Fibroblast of pulmonary artery (primary cell): ENCODE results near the gene EIF4G3.

Source experiments
- DNase-seq: peaks from one replicate; pipeline ENCODE4 v3.0.0-alpha.2; 2010; ENCODE audit warnings: low read depth
- H3K4me3 ChIP-seq: replicated peaks from 2 replicates; pipeline ENCODE4 v1.5.1; 2011; ENCODE audit warnings: low read depth, mild to moderate bottlenecking, control low read depth, low read length, moderate library complexity
- TF ChIP-seq, protein P1 (sequence below): IDR thresholded peaks from 2 replicates; pipeline ENCODE4 v1.5.1; 2011; ENCODE audit warnings: mild to moderate bottlenecking, control low read depth, low read length, inconsistent platforms; ENCODE audit errors: missing control alignments

Gene EIF4G3

DNA sequence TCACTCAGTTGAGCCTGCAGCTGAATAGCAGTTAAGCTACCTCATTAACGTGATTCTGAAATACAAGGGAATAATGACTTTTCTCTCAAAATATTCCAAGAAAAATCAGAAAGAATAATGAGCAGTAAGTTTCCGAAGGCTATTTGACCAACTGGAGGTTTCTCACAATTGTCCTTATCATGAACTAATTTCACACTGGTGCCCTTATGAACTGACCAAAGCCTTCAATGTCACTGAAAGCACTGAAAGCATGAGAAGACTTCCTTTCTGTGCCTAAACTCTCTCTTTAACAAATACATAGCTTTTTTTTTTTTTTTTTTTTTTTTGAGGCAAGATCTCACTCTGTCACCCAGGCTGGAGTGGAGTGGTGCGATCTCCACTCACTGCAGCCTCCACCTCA is 18.8 kb downstream of the EIF4G3 start:
- no peak for DNase-seq
- H3K4me3 ChIP-seq = no peak overlapping the region

DNA sequence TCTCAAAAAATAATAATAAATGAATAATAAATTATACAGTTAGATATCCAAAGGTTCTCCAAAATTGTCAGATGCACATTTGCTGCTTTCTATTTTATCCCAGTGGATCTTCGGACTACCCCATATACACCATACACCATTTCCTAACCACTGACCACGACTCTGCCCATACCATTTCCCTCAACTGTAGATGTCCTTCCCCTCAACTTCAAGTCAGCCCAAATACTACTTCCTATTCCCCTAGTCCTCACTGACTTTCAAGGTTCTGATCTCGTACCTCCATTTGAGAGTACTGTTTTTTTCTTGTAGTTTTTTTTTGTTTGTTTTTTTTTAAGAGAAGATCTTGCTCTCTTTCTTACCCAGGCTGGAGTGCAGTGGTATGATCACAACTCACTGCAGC is 19.6 kb downstream of the EIF4G3 start:
- no peak overlapping the region for H3K4me3 ChIP-seq
- TF ChIP-seq, protein P1, sequence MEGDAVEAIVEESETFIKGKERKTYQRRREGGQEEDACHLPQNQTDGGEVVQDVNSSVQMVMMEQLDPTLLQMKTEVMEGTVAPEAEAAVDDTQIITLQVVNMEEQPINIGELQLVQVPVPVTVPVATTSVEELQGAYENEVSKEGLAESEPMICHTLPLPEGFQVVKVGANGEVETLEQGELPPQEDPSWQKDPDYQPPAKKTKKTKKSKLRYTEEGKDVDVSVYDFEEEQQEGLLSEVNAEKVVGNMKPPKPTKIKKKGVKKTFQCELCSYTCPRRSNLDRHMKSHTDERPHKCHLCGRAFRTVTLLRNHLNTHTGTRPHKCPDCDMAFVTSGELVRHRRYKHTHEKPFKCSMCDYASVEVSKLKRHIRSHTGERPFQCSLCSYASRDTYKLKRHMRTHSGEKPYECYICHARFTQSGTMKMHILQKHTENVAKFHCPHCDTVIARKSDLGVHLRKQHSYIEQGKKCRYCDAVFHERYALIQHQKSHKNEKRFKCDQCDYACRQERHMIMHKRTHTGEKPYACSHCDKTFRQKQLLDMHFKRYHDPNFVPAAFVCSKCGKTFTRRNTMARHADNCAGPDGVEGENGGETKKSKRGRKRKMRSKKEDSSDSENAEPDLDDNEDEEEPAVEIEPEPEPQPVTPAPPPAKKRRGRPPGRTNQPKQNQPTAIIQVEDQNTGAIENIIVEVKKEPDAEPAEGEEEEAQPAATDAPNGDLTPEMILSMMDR = no peak
- DNase-seq = no peak

More for the DNA sequence above, 18.8 kb downstream of the EIF4G3 start:
- TF ChIP-seq, protein P1 = no peak

DNA sequence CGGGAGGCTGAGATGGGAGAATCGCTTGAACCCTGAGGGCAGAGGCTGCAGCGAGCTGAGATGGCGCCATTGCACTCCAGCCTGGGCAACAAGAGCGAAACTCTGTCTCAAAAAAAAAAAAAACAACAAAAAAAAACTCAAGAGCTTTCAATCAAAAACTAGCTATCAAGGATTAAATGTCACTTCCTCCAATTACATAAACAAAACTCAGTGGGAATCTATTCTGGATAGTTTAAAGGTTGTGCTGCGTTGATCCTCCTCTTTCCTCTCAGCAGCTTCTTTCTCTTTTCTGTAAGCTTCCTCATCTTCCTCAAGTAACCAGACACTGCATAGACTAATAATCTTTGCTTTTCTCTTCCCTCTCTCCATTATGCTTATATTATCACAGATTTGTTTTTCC is 20.7 kb downstream of the EIF4G3 start:
- no peak overlapping the region for H3K4me3 ChIP-seq
- no peak for DNase-seq
- TF ChIP-seq, protein P1 = no peak

- DNase-seq = no peak
- H3K4me3 ChIP-seq = no peak overlapping the region
- TF ChIP-seq, protein P1 = no peak
Measured at GRCh38 chr1:21154717-21155116, 22.0 kb downstream of the EIF4G3 start.

DNA sequence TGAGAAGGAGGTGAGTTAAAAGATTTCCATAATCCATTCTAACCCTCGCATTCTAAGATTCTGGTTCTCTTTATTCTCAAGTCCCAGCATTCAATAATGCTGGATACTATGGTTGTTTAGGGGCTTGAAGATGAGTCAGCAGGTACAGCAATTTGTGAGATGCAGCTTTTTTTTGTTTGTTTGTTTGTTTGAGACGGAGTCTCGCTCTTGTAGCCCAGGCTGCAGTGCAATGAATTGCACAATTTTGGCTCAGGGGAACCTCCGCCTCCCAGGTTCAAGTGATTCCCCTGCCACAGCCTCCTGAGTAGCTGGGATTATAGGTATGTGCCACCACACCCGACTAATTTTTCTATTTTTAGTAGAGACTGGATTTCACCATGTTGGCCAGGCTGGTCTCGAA is 23.3 kb downstream of the EIF4G3 start:
- no peak for DNase-seq
- TF ChIP-seq, protein P1 = no peak
- no peak overlapping the region for H3K4me3 ChIP-seq

DNA sequence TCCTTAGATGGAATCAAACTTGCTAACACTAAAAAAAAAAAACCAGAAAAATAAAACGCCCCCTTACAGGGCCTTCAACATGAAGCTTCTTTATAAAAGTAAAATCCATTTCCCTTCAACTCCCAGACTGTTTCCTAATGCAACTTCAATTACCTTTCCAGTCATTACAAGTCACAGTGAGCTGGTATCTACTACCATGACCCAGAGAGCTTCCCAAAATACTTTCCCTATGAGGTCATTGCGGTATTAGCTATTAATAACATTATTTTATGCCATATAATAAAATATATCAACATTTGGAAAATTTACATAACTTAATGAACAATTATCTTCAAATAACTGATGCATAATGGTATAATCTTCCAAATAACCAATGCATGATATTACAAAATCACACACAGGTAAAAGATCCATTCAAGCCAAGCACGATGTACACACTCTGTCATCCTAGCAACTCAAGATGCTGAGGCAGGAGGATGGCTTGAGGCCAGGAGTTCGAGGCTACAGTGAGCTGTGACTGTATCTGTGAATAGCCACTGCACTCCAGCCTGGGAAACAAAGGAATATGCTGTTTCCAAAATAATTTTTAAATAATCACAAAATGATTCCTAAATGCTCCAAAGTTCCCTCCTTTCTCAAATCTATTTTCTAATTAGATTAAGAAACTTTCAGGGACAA is 24.1 kb downstream of the EIF4G3 start:
- TF ChIP-seq, protein P1 = no peak
- DNase-seq = no peak
- H3K4me3 ChIP-seq = no peak overlapping the region

GRCh38 chr1:21149855-21150432 is 26.8 kb downstream of the EIF4G3 start:
- TF ChIP-seq, protein P1 = no peak
- H3K4me3 ChIP-seq = no peak overlapping the region
- peak; percentile 87 for DNase-seq
